Left colon (tissue), 2 donors: ENCODE measurements around the gene FHIT. TPM values are rescaled to one million over a fixed set of nuclear protein-coding genes. Genes with fewer than 3 reads are reported as not detected.

Experiments
- ATAC-seq: fragments of 200-7000 bp; cut with Tn5 transposase; one replicate; pipeline ENCODE4 v1.9.1; 2020; ENCODE audit warnings: mild to moderate bottlenecking, moderate library complexity
- DNase-seq, 2 donors: peaks; one replicate each; pipeline ENCODE4 v3.0.0-alpha.2; 2020
- intact Hi-C, 2 donors: fragments of 100-400 bp; cut with DNase I in 1 of 2; cut with micrococcal nuclease in 1 of 2; formaldehyde crosslinking; loops; one replicate each; pipeline versions ENCODE4 v1.11.2 to v1.14.0; 2022; cut with DNase I, micrococcal nuclease
- total RNA-seq, 2 donors: library from RNA; stranded (reverse); fragmentation: NEBNext Ultra II Directional; extraction: Animal tissue kit (Norgen Biotek cat#: 25700); gene quantifications; one replicate each; pipeline ENCODE4 v1.2.1, GENCODE V29; 2021
- donor health status: DM: no; HTN: no; CAD: no.
- donor health status: DM: yes; HTN: yes; CAD: no.

FHIT gene
- total RNA-seq, 2 donors from 2014 or later = 14.5 to 17.2 TPM

DNA sequence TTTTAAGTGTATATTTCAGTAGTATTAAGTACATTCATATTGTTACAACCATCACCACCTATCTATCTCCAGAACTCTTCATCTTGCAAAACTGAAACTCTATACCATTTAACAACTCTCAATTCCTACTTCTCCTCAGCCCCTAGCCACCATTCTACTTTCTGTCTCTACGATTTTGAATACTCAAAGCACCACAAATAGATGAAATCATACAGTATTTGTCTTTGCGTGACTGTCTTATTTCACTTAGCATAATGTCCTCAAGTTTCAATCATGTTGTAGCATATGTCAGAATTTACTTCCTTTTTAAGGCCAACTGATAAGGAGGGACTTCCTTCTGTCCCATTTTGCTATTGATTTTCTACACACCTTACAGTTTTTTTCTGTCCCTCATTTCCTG lies 593.3 kb downstream of the FHIT start:
- DNase-seq (no peak), ATAC-seq (no peak)
- intact Hi-C loops = no loop called here

DNA sequence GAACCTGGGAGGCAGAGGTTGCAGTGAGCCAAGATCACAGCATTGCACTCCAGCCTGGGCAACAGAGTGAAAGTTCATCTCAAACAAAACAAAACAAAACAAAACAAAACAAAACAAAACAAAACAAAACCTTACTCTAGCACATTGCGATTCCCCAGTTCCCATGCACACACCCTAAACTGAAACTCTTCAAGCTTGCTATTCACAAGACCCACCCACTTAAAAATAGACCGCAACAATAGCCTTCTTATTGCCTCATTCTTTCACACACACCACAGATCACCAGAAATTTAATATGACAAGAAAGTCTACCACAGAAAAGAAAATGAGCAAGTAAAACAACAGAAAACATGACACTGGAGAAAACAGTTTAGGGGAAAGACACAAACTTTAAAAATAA lies 598.4 kb downstream of the FHIT start:
- ATAC-seq (no peak), DNase-seq (no peak)
- intact Hi-C loops = no loop called here

DNA sequence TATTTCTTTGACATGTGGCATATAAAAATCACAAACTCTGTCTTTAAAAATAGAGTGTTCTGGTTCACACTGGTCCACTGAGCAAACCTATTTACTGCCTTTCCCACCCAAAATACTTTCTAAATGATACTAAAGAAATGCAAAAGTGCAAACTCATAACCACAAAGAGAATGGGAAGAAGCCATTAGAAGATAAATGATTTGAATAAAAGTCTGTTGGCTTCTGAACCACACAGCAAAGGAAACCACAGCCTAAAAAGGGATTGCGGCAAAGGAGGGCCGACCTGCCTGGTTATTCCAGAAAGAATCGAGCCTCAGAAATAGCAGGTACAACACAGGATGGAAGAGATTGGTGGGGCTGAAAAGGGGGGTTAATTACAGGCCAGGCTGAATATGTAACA lies 599.5 kb downstream of the FHIT start:
- no peak for DNase-seq
- intact Hi-C loops = no loop called here
- ATAC-seq = no peak

DNA sequence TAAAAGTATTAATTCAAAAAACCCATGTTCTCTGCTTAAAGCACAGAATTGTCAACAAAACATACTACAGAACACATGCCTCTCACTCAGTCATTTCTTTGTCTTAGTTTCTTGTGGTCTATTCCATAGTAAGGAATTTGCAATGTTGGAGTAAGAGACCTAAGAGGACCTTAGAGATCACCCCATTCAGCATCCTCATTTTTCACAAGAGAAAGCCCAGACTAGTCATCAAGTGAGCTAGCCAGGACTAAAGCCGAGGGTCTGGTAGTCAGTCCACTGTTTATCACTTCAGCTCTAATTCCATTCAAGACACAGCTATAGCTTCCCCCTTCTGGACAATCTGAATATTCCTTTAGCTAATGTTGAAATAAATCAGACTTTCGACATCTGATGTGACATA lies 601.1 kb downstream of the FHIT start:
- no peak for ATAC-seq
- intact Hi-C loops = no loop called here
- no peak for DNase-seq

DNA sequence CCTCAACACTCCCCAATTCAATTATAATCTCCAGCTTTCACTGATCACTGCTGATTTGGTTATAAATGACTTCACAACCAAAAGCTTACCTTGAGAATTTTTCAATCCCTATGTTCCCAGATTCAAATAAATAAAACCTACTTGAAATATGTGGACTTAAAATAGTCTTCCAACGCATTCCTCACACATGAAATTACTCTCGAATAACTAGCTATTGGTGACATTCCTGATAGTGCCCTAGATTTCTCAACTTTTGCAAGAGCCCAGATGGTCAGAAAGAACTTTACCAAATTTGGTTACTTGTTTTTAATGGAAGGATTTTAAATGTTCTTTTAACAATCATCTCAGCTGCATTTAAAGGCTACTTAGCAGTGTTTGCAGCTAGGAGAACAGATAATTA lies 605.5 kb downstream of the FHIT start:
- intact Hi-C loops = no loop called here
- no peak for ATAC-seq
- no peak for DNase-seq

DNA sequence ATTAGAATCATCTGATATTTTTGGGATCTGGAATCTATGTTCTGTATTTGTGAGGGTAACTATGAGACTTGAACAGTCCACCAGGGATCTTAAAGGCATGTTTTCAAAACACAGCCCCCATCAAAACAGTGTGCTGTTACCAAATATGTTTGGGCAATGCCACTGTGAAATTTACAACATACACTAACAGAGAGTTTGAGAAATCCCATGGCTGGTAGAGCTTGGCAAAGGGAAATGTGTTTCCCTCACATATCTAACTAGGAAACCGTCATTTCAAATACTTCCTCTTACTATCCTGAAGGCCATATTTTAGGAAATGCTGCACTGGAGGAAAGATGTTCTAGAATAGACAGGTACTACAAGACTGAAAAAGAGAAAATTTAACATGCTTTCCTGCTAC lies 607.4 kb downstream of the FHIT start:
- DNase-seq (no peak), ATAC-seq (no peak)
- intact Hi-C loops = no loop called here

DNA sequence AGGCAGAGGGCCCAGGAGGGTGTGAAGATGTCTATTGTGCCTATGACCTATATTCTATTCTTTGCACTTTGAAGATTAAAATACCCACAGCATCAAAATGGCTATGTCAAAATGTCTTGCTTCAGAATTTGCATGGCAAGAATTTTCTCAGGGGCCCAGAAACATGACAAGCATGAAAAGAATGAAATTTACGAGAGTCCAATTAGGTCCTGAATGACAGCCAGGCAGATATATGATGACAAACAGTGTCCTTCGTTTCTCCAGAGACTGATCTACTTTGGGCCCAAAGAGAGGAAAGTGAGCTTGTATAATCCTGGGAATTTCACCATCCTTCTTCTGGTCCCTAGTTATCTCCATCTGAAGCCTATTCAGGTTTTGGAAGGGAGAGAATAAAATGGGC lies 609.9 kb downstream of the FHIT start:
- no peak for DNase-seq
- no peak for ATAC-seq
- intact Hi-C loops = no loop called here

DNA sequence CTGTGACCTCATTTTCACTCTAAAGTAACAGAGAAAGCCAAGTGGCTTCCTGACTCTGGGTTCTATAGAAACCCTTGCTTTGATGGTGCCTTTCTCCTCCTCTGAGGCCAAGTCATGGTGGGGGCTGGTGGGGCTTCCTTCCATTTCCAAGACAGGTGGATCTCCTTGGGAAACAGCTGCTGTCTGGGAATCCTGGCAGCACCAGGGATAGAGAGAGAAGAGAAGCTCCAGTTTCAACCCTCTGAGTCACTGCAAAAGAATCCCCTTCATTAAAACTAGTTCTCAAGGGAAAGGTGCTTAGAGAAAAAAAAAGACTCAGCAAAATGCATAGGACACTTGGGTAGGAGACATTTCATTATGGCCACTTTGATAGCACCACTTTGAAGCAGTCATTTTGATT lies 614.4 kb downstream of the FHIT start:
- intact Hi-C loops = no loop called here
- ATAC-seq = no peak

DNA sequence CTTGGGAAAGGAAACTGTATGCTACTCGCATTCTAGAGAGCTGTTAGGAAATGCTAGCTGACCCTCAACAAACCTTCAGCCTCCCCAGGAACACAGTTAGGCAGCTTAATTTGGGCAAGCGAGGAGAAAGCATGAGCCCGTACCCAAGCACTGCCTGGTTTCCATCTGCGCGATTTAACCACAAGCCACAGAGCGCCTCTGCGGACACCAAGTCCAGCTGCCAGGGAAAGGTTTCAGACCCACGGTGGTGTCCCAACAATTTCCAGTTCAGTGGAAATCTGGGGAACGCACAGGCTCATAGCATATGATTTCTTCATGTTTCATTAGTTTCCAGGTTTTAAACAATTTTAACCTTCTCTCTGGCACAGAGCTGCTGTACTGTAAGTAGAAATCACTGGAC lies 617.6 kb downstream of the FHIT start:
- no peak for DNase-seq
- intact Hi-C loops = no loop called here
- ATAC-seq = no peak

More for the DNA sequence above, 614.4 kb downstream of the FHIT start:
- DNase-seq = no peak

DNA sequence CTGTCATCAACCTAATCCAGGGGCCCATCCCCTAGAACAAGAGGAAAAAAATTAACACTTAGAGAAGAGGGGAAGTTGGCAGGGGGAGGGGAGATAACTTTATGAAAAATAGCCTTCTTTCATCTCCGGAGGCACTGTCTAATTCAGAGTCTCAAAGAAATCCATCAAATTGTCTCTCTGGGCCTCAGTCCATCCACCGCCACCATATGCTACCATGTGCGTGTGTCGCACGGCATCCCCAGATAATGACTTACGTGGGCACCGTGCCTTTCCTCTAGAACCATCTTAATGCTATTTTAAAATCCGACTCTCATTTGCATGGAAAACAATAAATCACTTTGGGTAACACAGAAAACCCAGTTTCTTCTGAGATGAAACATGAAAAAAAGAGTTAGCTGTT lies 619.7 kb downstream of the FHIT start:
- ATAC-seq = no peak
- intact Hi-C loops = no loop called here
- no peak for DNase-seq

DNA sequence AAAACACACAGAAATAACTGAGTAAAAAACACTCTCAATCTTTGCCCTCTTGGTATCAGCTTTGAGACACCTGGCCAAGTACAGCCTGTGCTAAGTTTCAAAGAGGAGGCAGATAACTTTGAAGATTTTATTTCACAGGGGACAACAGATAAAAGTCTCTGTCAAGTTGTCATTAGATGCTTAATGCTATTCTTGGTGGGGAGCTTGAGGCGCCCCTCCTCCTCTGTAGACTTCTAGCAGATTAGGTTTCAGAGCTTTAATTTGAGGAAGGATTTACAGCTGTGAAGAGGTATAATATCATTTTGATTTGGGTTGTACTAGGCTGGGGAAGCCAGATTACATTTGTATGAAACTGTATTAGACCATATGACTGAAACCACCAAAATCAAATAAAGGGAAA lies 620.3 kb downstream of the FHIT start:
- DNase-seq (no peak), ATAC-seq (no peak)
- intact Hi-C loops = no loop called here

DNA sequence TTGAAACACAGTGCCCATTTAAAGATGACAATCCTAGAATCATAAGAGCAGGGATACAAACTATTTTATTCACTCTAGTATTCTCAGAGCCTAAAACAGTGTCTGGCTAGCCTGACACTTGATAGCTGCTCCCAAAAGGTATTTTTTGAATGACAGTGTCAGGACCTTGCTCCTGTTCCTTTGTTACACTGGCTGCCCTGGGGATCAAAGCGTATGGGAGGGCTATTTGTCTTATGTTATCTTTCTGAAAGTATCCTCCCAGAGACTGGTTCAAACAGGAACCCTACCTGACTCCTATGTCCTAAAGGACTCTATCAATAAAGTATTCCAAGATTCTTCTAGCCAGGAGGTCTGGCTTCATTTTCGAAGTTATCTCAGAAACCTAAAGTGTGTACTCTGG lies 621.4 kb downstream of the FHIT start:
- ATAC-seq = no peak

DNA sequence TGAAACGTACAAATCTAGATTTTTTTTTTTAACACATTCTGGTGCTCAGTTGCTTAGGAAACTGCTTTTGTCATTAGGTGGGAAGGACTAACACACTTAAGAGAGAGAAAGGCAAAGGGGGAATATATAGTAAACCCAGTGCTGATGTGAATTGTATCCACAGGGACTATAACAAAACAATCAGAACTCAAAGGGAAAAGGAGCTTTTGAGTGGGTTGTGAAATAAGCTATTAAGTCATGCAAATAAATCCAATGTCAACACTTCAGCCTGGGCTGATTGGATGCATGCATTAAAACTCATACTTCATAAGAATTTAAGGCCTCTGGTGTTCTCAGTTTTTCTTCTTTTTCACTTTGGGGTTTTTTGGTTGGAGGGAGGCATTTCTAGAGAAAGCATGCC lies 628.9 kb downstream of the FHIT start:
- DNase-seq = no peak
- intact Hi-C loops = no loop called here
- ATAC-seq = no peak

More for the DNA sequence above, 621.4 kb downstream of the FHIT start:
- DNase-seq = no peak
- intact Hi-C loops = no loop called here

DNA sequence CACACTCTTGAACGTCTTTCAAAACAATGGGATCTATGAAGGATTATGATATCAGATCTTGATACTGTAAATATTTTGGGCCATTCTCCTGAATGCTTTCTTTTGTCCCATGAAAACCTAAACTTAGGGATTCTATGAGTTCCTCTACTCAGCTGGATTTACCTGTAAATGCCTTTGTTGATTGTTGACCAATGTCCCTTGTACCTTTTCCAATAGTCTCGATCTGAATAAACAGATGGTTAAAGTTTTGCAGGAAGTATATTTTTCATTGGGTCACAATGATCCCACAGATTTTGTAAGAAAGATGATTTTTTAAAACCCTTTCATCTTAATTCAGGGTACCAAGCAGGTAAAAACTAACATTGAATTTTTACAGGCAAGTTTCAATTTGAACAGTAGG lies 634.1 kb downstream of the FHIT start:
- no peak for DNase-seq
- intact Hi-C loops = no loop called here
- ATAC-seq = no peak

DNA sequence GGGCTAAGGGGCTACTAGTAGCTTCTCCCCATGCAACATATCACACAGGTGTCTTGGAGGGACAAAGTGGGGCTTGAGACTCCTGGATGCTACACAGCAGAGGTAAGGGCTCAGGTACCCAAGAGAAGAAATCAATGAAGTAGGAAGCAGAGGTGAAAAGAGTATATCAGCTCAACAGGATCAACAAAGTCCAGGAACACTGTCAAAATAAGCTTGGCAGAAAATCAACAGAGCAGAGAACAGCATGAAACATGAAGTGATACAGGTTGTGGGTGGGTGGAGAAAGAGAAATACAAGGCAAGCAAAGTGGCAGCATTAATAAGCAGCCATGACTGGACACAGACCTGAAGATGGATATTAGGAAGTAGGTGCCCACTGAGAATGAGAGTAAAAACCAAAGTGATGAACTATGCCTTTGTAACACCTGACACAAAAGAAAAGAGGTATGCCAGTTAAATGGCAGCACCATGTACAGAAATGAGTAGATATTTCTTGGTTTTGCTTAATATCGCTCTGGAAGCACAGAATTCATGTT lies 637.4 kb downstream of the FHIT start:
- ATAC-seq (no peak), DNase-seq (no peak)
- intact Hi-C loops = no loop called here

DNA sequence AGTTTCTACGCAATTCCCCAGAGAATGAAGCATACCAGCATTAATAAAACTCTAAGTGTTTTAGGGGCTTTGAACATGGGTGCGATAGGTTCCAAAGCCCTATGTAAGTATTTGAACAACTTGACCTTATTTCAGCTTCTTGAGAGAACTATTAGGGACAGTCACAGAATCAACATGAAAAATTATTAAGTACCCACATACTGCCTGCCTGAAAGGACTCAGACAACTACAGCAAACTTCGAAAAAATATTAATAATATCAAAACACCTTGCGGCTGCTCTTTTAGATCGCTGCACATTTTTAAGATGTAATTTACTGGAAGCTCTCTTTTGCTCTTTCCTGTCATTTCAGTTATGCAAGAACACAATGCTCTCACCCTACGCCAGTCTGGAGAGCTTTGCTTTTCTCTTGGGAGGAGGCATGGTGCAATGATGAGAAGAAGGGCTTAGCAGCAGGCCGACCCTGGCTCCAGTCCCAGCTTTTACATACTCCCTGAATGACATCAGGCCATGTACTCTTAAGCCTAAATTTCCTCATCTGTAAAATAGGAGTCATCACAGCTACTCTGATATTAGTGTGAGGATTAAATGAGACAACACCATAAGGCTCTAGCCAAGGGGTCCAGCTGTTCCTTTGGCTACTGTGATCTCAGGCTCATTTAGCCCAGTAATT lies 640.7 kb downstream of the FHIT start:
- peak; percentile 28 to 32 for DNase-seq
- intact Hi-C loops = no loop called here
- ATAC-seq = no peak

DNA sequence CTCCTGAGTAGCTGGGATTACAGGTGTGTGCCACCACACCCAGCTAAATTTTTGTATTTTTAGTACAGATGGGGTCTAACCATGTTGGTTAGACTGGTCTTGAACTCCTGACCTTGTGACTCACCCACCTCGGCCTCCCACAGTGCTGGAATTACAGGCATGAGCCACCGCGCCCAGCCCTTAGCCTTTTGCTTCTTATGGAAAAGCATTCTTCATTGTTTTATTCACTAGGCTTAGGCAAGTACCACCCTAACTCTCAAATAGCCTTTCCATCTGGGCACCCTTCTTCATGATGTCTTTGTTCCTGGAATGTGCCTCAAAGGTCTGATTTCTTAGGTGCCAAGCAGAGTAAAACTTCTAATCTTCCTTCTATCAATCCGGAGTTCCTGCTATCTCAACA lies 641.8 kb downstream of the FHIT start:
- intact Hi-C loops = no loop called here
- DNase-seq (no peak), ATAC-seq (no peak)

DNA sequence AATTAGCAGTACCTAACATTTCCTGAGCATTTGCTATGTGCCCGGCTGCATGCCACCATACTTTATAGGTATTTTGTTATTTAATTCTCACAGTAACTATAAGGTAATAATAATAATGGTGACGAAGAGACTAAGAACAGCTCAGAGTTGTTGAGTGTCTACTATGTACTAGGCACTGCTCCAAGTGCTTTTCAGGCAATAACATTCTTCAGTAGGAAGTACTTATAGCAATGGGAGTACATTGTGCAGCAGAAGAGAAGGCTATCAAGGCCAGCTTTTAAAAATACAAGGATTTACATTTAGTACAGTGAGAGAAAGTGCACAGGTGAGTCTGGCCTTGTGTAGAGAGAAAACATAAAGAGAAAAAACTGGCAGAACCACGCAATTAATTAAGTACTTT lies 647.4 kb downstream of the FHIT start:
- DNase-seq (no peak), ATAC-seq (no peak)
- intact Hi-C loops = no loop called here

DNA sequence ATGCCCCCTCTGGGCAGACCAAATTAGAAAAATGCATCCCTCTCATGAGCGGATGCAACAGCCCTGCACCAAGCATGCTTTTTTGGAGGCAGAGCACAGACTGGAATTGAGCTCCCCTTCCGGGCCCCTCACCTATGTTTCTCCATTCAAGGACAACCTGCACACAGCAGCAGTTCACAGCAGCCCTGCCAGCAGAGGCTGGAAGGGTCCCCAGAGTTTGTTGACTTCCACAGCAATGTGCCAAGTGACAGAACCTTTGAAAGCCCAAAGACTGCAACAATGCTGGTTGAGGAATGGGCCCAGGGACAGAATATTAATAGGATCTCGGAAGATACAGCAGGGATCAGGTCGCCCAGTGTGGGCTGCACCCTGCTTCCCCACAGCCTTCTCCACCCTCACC lies 650.4 kb downstream of the FHIT start:
- DNase-seq (no peak), ATAC-seq (no peak)
- intact Hi-C loops = no loop called here

DNA sequence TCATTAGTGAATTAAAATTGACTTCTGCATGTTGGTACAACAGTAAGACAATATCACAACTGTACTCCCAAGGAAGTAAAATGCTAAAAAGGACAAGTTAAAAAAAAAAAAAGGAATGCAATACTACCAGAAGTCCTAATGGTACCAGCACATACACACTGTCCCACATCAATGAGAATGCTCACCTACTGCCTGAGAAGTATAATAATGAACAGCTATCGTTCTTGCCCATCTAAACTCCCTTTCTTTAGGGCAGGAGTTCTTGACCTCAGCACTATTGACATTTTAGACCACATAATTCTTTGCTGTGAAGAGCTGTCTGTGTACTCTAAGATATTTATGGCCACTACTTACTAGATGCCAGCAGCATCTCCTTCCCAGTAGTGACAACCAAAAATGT lies 651.7 kb downstream of the FHIT start:
- DNase-seq (no peak), ATAC-seq (no peak)
- intact Hi-C loops = no loop called here

DNA sequence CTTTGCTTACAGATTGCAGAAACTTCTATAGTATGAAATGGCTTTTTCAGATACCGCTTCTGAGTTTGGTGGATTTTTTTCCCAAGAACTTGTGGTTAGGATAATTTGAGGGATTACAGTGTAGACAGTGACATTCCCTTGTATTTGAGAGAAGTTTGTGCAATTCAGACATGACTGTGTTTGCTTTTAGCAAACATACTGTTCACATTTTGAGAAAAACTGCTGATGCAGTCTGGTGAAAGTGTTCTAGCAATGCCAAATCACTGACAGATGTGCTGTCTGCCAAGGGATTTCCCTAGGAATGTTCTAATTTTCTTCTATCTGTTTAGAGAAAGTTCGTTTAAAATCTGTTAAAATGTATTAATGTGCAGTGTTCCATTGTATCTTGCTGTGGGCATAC lies 652.6 kb downstream of the FHIT start:
- ATAC-seq (no peak), DNase-seq (no peak)
- intact Hi-C loops = no loop called here
